ENCODE measurements around the gene GPHN. TPM values are rescaled to one million over a fixed set of nuclear protein-coding genes. Genes with fewer than 3 reads are reported as not detected.

The GPHN gene
- total and polyA plus RNA-seq, 2 of the 8 experiments (the other 6 are each of a cell fraction or from before 2014, with no cell fraction given): 6.0 to 16.0 TPM

GRCh38 chr14:66739826-66740225, 231.9 kb downstream of the GPHN start (continued):
- TF ChIP-seq, protein P1, sequence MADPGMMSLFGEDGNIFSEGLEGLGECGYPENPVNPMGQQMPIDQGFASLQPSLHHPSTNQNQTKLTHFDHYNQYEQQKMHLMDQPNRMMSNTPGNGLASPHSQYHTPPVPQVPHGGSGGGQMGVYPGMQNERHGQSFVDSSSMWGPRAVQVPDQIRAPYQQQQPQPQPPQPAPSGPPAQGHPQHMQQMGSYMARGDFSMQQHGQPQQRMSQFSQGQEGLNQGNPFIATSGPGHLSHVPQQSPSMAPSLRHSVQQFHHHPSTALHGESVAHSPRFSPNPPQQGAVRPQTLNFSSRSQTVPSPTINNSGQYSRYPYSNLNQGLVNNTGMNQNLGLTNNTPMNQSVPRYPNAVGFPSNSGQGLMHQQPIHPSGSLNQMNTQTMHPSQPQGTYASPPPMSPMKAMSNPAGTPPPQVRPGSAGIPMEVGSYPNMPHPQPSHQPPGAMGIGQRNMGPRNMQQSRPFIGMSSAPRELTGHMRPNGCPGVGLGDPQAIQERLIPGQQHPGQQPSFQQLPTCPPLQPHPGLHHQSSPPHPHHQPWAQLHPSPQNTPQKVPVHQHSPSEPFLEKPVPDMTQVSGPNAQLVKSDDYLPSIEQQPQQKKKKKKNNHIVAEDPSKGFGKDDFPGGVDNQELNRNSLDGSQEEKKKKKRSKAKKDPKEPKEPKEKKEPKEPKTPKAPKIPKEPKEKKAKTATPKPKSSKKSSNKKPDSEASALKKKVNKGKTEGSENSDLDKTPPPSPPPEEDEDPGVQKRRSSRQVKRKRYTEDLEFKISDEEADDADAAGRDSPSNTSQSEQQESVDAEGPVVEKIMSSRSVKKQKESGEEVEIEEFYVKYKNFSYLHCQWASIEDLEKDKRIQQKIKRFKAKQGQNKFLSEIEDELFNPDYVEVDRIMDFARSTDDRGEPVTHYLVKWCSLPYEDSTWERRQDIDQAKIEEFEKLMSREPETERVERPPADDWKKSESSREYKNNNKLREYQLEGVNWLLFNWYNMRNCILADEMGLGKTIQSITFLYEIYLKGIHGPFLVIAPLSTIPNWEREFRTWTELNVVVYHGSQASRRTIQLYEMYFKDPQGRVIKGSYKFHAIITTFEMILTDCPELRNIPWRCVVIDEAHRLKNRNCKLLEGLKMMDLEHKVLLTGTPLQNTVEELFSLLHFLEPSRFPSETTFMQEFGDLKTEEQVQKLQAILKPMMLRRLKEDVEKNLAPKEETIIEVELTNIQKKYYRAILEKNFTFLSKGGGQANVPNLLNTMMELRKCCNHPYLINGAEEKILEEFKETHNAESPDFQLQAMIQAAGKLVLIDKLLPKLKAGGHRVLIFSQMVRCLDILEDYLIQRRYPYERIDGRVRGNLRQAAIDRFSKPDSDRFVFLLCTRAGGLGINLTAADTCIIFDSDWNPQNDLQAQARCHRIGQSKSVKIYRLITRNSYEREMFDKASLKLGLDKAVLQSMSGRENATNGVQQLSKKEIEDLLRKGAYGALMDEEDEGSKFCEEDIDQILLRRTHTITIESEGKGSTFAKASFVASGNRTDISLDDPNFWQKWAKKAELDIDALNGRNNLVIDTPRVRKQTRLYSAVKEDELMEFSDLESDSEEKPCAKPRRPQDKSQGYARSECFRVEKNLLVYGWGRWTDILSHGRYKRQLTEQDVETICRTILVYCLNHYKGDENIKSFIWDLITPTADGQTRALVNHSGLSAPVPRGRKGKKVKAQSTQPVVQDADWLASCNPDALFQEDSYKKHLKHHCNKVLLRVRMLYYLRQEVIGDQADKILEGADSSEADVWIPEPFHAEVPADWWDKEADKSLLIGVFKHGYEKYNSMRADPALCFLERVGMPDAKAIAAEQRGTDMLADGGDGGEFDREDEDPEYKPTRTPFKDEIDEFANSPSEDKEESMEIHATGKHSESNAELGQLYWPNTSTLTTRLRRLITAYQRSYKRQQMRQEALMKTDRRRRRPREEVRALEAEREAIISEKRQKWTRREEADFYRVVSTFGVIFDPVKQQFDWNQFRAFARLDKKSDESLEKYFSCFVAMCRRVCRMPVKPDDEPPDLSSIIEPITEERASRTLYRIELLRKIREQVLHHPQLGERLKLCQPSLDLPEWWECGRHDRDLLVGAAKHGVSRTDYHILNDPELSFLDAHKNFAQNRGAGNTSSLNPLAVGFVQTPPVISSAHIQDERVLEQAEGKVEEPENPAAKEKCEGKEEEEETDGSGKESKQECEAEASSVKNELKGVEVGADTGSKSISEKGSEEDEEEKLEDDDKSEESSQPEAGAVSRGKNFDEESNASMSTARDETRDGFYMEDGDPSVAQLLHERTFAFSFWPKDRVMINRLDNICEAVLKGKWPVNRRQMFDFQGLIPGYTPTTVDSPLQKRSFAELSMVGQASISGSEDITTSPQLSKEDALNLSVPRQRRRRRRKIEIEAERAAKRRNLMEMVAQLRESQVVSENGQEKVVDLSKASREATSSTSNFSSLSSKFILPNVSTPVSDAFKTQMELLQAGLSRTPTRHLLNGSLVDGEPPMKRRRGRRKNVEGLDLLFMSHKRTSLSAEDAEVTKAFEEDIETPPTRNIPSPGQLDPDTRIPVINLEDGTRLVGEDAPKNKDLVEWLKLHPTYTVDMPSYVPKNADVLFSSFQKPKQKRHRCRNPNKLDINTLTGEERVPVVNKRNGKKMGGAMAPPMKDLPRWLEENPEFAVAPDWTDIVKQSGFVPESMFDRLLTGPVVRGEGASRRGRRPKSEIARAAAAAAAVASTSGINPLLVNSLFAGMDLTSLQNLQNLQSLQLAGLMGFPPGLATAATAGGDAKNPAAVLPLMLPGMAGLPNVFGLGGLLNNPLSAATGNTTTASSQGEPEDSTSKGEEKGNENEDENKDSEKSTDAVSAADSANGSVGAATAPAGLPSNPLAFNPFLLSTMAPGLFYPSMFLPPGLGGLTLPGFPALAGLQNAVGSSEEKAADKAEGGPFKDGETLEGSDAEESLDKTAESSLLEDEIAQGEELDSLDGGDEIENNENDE (IDR thresholded peaks at IDR 0.05; ENCODE audit: insufficient replicate concordance, low read length): no peak
- TF ChIP-seq SUZ12 (IDR thresholded peaks at IDR 0.05; ENCODE audit: low read length) (no peak), RFX5 (IDR thresholded peaks at IDR 0.05; ENCODE audit: borderline replicate concordance, low read depth, low read length) (no peak), BACH1 (IDR thresholded peaks at IDR 0.05; ENCODE audit: low read length) (no peak), HDAC2 (IDR thresholded peaks at IDR 0.05; ENCODE audit: borderline replicate concordance in 1 of 2, low read depth in 2 of 2, low read length in 2 of 2) (no peak), CTCF (IDR thresholded peaks at IDR 0.05; ENCODE audit: control extremely low read depth in 1 of 3, insufficient read depth in 1 of 3, low read depth in 1 of 3, low read length in 3 of 3) (no peak), TBP (IDR thresholded peaks at IDR 0.05; ENCODE audit: low read depth, low read length) (no peak), SIRT6 (IDR thresholded peaks at IDR 0.05; ENCODE audit: low read length) (no peak), RBBP5 (IDR thresholded peaks at IDR 0.05; ENCODE audit: borderline replicate concordance, low read depth, low read length) (no peak)

Measured in H1 (cell line).